ENCODE results near the gene MAML2.

- no peak for TF ChIP-seq RAD21 (IDR thresholded peaks at IDR 0.05 in 1 of 2, conservative IDR thresholded peaks at IDR 0.05 in 1 of 2; ENCODE audit: low read depth in 2 of 2, low read length in 2 of 2)
- no peak for TF ChIP-seq CTCF (IDR thresholded peaks at IDR 0.05; ENCODE audit: control extremely low read depth in 1 of 3, insufficient read depth in 1 of 3, low read depth in 1 of 3, low read length in 3 of 3)
- no peak for TF ChIP-seq POLR2AphosphoS5 (IDR thresholded peaks at IDR 0.05; ENCODE audit: low read depth, low read length)
- TF ChIP-seq JUN (IDR thresholded peaks at IDR 0.05; ENCODE audit: low read depth, low read length): no peak
- no peak for TF ChIP-seq HDAC6 (IDR thresholded peaks at IDR 0.05; ENCODE audit: low read depth, low read length)
- TF ChIP-seq NRF1 (IDR thresholded peaks at IDR 0.05; ENCODE audit: low read depth, low read length): no peak
- TF ChIP-seq ATF3 (IDR thresholded peaks at IDR 0.05; ENCODE audit: insufficient read depth, low read depth, low read length): no peak
- TF ChIP-seq EP300 (IDR thresholded peaks at IDR 0.05; ENCODE audit: borderline replicate concordance in 1 of 2, low read depth in 2 of 2, low read length in 2 of 2): no peak
- no peak for TF ChIP-seq RFX5 (IDR thresholded peaks at IDR 0.05; ENCODE audit: borderline replicate concordance, low read depth, low read length)
- no peak for TF ChIP-seq CEBPB (IDR thresholded peaks at IDR 0.05; ENCODE audit: low read depth, low read length)
- no peak for TF ChIP-seq ZNF274 (IDR thresholded peaks at IDR 0.05; ENCODE audit: borderline replicate concordance, extremely low read depth, low read length)
These were observed 82.5 kb downstream of the MAML2 start for GRCh38 chr11:96260532-96260931.
